GM06990 (cell line): ENCODE results near the gene ATAD2B.

Experiments used
- DNase-seq: peaks from one replicate; pipeline ENCODE4 v3.0.0-alpha.2; 2011; ENCODE audit not compliant: insufficient read length; ENCODE audit errors: extremely low read depth
- H3K27me3 ChIP-seq: replicated peaks from 2 replicates; pipeline ENCODE4 v1.6.0; 2011; ENCODE audit warnings: low read length; ENCODE audit not compliant: control insufficient read depth, insufficient read depth
- H3K36me3 ChIP-seq: 2 replicates; pipeline ENCODE4 v1.5.1; 2011; ENCODE audit warnings: low read length; ENCODE audit not compliant: control insufficient read depth, insufficient read depth
- H3K4me3 ChIP-seq: replicated peaks from 2 replicates; pipeline ENCODE4 v1.5.1; 2011; ENCODE audit warnings: low read depth, mild to moderate bottlenecking, control low read depth, low read length
- TF ChIP-seq, protein P1 (sequence below): IDR thresholded peaks from 2 replicates; pipeline ENCODE4 v1.5.1; 2011; ENCODE audit warnings: low read length, control low read depth, mild to moderate bottlenecking, inconsistent platforms; ENCODE audit not compliant: insufficient read depth, poor library complexity, severe bottlenecking

The ATAD2B gene

DNA sequence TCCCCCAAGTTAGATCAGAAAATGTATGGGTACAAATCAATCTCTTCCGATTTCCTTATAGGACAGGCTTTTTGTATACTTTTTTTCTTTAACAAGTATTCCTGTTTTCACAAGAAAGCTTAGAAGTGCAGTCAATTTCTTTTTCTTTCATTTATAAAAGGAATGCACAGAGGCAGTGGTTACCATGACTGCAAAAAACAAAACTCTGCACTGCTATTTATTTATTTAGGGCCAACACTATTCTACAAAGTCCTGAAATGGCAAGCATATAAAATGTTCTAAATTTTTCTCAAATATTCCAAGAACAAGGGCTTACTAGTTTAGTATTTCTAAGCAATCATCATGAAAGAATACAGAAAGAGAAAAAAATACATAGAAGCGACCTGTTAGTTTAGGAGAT, 22.2 kb downstream of the ATAD2B start:
- no peak overlapping the region for H3K4me3 ChIP-seq
- TF ChIP-seq, protein P1, sequence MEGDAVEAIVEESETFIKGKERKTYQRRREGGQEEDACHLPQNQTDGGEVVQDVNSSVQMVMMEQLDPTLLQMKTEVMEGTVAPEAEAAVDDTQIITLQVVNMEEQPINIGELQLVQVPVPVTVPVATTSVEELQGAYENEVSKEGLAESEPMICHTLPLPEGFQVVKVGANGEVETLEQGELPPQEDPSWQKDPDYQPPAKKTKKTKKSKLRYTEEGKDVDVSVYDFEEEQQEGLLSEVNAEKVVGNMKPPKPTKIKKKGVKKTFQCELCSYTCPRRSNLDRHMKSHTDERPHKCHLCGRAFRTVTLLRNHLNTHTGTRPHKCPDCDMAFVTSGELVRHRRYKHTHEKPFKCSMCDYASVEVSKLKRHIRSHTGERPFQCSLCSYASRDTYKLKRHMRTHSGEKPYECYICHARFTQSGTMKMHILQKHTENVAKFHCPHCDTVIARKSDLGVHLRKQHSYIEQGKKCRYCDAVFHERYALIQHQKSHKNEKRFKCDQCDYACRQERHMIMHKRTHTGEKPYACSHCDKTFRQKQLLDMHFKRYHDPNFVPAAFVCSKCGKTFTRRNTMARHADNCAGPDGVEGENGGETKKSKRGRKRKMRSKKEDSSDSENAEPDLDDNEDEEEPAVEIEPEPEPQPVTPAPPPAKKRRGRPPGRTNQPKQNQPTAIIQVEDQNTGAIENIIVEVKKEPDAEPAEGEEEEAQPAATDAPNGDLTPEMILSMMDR: no peak
- H3K36me3 ChIP-seq: no peaks in the 10 kb centered on the region
- DNase-seq: no peak
- H3K27me3 ChIP-seq: no peaks in the 10 kb centered on the region

DNA sequence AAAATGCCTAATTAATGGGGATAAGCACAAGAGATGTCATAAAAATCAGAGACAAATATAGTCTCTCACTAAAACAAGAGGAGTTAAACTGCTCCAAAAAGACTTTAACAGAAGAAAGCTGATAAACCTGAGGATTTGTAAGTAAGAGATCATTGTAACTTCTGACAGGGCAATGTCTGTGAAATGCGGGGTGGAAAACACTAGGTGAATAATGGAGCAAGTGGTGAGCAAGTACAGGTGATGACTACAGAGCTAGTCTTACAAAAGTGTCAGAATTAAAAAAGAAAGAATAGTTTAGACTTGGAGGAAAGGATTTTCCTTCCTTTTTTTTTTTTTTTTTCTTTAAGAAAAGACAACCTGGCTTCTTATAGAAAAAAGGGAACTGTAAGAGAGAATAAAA, 22.7 kb downstream of the ATAD2B start:
- Histone ChIP-seq H3K27me3 (no peaks in the 10 kb centered on the region), H3K4me3 (no peak overlapping the region), H3K36me3 (no peaks in the 10 kb centered on the region)
- no peak for DNase-seq
- TF ChIP-seq, protein P1: no peak

- no peak overlapping the region for H3K4me3 ChIP-seq
- no peaks in the 10 kb centered on the region for H3K36me3 ChIP-seq
- DNase-seq: no peak
- TF ChIP-seq, protein P1: no peak
- H3K27me3 ChIP-seq: no peaks in the 10 kb centered on the region
Observed at GRCh38 chr2:23903034-23903433, 23.9 kb downstream of the ATAD2B start.

DNA sequence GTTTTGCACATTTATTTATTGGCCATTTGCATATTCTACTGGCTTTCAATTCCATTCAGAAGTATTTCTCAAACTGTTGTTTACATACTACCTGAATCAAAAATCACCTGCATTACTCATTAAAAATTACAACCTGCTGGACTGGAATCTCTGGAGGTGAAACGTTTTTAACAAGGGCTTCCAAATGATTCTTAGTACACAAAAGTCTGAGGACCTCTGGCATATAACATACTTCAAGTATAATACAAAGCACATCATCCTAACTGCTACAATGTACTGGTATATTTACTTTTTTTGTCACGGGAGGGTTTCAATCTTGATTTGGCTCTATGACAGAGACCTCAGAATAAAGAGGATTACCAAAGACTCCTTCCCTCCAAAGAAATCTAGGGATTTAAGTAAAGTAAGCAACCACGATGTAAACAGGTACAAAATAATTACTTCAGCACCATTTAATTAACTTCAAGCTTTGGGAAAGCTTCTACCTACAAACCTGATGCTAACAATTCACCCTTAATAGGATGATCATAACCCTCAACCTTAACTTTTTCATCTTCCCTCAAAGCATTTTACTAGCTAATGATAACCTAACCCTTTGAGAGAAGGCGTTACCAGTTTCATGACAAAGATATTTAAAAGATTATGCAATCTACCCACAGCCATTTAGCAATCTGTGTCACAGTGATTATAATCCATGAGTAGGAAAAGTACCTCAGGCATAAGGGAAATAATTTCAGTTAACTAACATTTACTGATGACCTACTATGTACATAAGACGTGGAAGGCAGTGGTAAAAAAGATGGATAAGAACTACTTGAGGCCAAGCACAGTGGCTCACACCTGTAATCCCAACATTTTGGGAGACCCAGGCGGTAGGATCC, 24.7 kb downstream of the ATAD2B start:
- Histone ChIP-seq H3K4me3 (no peak overlapping the region), H3K36me3 (no peaks in the 10 kb centered on the region), H3K27me3 (no peaks in the 10 kb centered on the region)
- TF ChIP-seq, protein P1: no peak
- DNase-seq: no peak

GRCh38 chr2:23900541-23901322, 26.2 kb downstream of the ATAD2B start:
- TF ChIP-seq, protein P1: no peak
- no peaks in the 10 kb centered on the region for H3K27me3 ChIP-seq
- DNase-seq: no peak
- no peak overlapping the region for H3K4me3 ChIP-seq
- no peaks in the 10 kb centered on the region for H3K36me3 ChIP-seq
